ENCODE results near the gene SPC24. TPM values are rescaled to one million over a fixed set of nuclear protein-coding genes. Genes with fewer than 3 reads are reported as not detected.

SPC24 gene
- polyA plus RNA-seq, 1 experiment = 18.9 TPM

- peaks cover 55% of the 10 kb centered on the region for H3K36me3 ChIP-seq (ENCODE audit: control insufficient read depth, insufficient read depth, low read length)
These were observed 21.0 kb upstream of the SPC24 start for GRCh38 chr19:11176466-11177193.

DNA sequence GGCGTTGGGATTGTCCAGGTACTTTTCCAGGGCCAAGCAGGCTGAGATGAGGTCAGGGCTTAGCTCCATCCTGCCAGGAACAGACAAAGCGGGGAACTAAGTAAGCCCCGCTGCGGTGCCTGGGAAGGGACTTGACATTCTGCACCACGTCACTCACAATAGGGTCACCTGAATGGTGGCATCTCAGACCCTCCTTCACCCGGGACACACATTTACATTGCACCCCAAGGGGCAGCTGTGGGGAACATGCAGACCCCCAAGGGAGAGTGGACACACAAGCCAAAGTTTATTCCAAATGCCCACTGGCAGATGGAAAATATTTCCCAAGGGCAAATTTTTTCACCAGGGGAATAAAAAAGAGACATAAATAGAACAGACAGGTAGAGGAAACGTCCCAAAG, 20.3 kb upstream of the SPC24 start:
- H3K36me3 ChIP-seq (ENCODE audit: control insufficient read depth, insufficient read depth, low read length) = peaks cover 56% of the 10 kb centered on the region
- ChIA-PET CTCF (interaction anchor here (1.4 kb wide), 1 partner anchor 28 kb away, joined by 5 read pairs; no protein-coding TSS in a partner anchor), POLR2A (no interaction called here)
- H3K27me3 ChIP-seq (ENCODE audit: control insufficient read depth, insufficient read depth, low read length) = no peaks in the 10 kb centered on the region
- H3K4me3 ChIP-seq (ENCODE audit: low read depth, low read length) = no peak overlapping the region
- TF ChIP-seq, protein P1, sequence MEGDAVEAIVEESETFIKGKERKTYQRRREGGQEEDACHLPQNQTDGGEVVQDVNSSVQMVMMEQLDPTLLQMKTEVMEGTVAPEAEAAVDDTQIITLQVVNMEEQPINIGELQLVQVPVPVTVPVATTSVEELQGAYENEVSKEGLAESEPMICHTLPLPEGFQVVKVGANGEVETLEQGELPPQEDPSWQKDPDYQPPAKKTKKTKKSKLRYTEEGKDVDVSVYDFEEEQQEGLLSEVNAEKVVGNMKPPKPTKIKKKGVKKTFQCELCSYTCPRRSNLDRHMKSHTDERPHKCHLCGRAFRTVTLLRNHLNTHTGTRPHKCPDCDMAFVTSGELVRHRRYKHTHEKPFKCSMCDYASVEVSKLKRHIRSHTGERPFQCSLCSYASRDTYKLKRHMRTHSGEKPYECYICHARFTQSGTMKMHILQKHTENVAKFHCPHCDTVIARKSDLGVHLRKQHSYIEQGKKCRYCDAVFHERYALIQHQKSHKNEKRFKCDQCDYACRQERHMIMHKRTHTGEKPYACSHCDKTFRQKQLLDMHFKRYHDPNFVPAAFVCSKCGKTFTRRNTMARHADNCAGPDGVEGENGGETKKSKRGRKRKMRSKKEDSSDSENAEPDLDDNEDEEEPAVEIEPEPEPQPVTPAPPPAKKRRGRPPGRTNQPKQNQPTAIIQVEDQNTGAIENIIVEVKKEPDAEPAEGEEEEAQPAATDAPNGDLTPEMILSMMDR (IDR thresholded peaks at IDR 0.05; ENCODE audit: insufficient read depth, low read depth, low read length) = no peak
- no peak for DNase-seq (ENCODE audit: low read depth)

More at GRCh38 chr19:11176466-11177193, 21.0 kb upstream of the SPC24 start:
- POLR2A ChIA-PET = no interaction called here
- TF ChIP-seq, protein P1 (IDR thresholded peaks at IDR 0.05; ENCODE audit: insufficient read depth, low read depth, low read length) = no peak
- Histone ChIP-seq H3K27me3 (ENCODE audit: control insufficient read depth, insufficient read depth, low read length) (no peaks in the 10 kb centered on the region), H3K4me3 (ENCODE audit: low read depth, low read length) (no peak overlapping the region)
- CTCF ChIA-PET = interaction anchor here (1.4 kb wide), 1 partner anchor 38 kb away, joined by 3 read pairs; no protein-coding TSS in a partner anchor
- DNase-seq (ENCODE audit: low read depth) = no peak

GRCh38 chr19:11174336-11174735, 18.8 kb upstream of the SPC24 start:
- Histone ChIP-seq H3K27me3 (ENCODE audit: control insufficient read depth, insufficient read depth, low read length) (no peaks in the 10 kb centered on the region), H3K4me3 (ENCODE audit: low read depth, low read length) (no peak overlapping the region), H3K36me3 (ENCODE audit: control insufficient read depth, insufficient read depth, low read length) (peaks cover 60% of the 10 kb centered on the region)
- CTCF ChIA-PET = interaction anchor here (1.0 to 1.4 kb wide), 2 partner anchors 14 to 30 kb away, joined by 3 to 5 read pairs; no protein-coding TSS in a partner anchor
- POLR2A ChIA-PET = no interaction called here
- TF ChIP-seq, protein P1 (IDR thresholded peaks at IDR 0.05; ENCODE audit: insufficient read depth, low read depth, low read length) = no peak
- no peak for DNase-seq (ENCODE audit: low read depth)

DNA sequence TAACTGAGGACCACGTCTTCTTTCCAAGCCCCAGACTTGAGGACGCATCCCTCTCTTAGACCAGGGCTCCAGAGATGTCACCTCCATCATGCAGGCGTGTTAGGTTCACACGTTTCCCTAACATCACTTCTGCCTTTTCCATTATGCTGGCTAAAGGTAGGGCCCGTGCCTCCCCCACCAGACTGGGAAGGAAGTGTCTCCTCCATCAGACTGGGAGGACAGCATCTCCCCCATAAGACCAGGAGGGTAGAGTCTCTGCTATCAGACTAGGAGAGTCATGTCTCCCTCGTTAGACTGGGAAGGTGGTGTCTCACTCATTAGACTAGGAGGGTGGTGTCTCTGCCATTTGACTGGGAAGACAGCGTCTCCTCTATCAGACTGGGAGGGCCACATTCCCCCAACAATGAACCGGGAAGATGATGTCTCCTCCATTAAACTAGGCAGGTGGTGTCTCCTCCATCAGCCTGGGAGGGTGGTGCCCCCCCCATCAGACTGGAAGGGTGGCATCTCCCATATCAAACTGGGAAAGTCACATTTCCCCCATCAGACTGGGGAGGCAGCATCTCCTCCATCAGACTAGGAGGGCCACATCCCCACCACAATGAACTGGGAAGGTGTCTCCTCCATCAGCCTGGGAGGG, 18.1 kb upstream of the SPC24 start:
- ChIA-PET POLR2A (no interaction called here), CTCF (no interaction called here)
- no peaks in the 10 kb centered on the region for H3K27me3 ChIP-seq (ENCODE audit: control insufficient read depth, insufficient read depth, low read length)
- DNase-seq (ENCODE audit: low read depth) = no peak
- no peak overlapping the region for H3K4me3 ChIP-seq (ENCODE audit: low read depth, low read length)
- peaks cover 56% of the 10 kb centered on the region for H3K36me3 ChIP-seq (ENCODE audit: control insufficient read depth, insufficient read depth, low read length)
- TF ChIP-seq, protein P1 (IDR thresholded peaks at IDR 0.05; ENCODE audit: insufficient read depth, low read depth, low read length) = no peak

DNA sequence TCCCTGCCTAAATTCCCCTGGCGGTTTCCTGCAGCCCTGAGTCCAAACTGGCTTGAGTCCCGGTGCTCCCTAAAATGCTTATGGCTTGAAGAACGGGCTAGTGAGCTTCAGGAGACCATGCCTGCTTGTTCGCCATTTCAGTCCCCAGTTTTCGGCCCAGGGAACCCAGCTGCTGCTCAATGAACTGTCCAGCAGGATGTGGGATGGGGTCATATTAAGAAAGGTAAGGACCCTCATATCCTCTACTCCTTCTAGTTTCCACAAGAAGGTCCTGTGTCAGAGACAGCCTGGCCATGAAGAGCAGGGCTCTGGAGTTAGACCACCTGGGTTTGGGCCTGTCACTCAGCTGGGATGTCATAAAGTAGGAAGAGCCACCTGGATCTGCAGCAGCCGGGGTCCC, 17.0 kb upstream of the SPC24 start:
- no peak for DNase-seq (ENCODE audit: low read depth)
- Histone ChIP-seq H3K27me3 (ENCODE audit: control insufficient read depth, insufficient read depth, low read length) (no peaks in the 10 kb centered on the region), H3K4me3 (ENCODE audit: low read depth, low read length) (no peak overlapping the region), H3K36me3 (ENCODE audit: control insufficient read depth, insufficient read depth, low read length) (peaks cover 51% of the 10 kb centered on the region)
- ChIA-PET POLR2A (no interaction called here), CTCF (no interaction called here)
- TF ChIP-seq, protein P1 (IDR thresholded peaks at IDR 0.05; ENCODE audit: insufficient read depth, low read depth, low read length) = no peak
